Measurements from ENCODE around the gene UBE2S. TPM values are rescaled to one million over a fixed set of nuclear protein-coding genes. Genes with fewer than 3 reads are reported as not detected.

Gene UBE2S
- total and polyA plus RNA-seq, 2 of the 8 experiments (the other 6 are each of a cell fraction or from before 2014, with no cell fraction given), result 398 to 530 TPM

GRCh38 chr19:55444646-55445045 lies 37.1 kb upstream of the UBE2S start:
- no peak overlapping the region for H3K18ac ChIP-seq (ENCODE audit: extremely low read depth, low read length)
- no peak overlapping the region for H3K4ac ChIP-seq (replicated peaks; ENCODE audit: insufficient read length, low read depth, low read length)
- H3K79me1 ChIP-seq (ENCODE audit: low read depth, low read length), result no peaks in the 10 kb centered on the region
- no peak overlapping the region for H2BK20ac ChIP-seq (ENCODE audit: low read length)
- 62% methylated on average over 11 of the region's 11 CpGs; no CpG with 5 or more reads in 1 of the 2 experiments for WGBS, 2 experiments (ENCODE audit: extremely low coverage in 1 of 2, insufficient coverage in 1 of 2, insufficient read length in 1 of 2, insufficient replicate concordance in 2 of 2, low coverage in 1 of 2, low lambda C conversion rate in 2 of 2, missing lambda C conversion rate in 1 of 2)
- no peaks in the 10 kb centered on the region for H3K36me3 ChIP-seq (ENCODE audit: control insufficient read depth in 2 of 4, insufficient read depth in 4 of 4, low read length in 3 of 4)
- no peak overlapping the region for H4K5ac ChIP-seq (ENCODE audit: insufficient read length, low read depth, low read length)
- H4K20me1 ChIP-seq (replicated peaks in 1 of 2; ENCODE audit: control insufficient read depth in 1 of 2, insufficient read depth in 2 of 2, low read length in 2 of 2), result peaks cover 3 to 16% of the 10 kb centered on the region in 2 experiments
- H3K79me2 ChIP-seq (ENCODE audit: control insufficient read depth in 1 of 2, insufficient read depth in 2 of 2, low read length in 2 of 2), result no peaks in the 10 kb centered on the region
- no peak overlapping the region for H3K27ac ChIP-seq (ENCODE audit: low read depth, low read length)
- H3K14ac ChIP-seq (ENCODE audit: insufficient read length), result no peak overlapping the region
- ChIA-PET POLR2A (ENCODE audit: partially characterized antibody) (interaction anchor here (0.9 to 4.4 kb wide), 6 partner anchors 9 to 185 kb away, joined by 3 to 21 read pairs (median 4); partner anchors contain the start of gene UBE2S), CTCF (ENCODE audit: partially characterized antibody) (interaction anchor here (0.6 to 2.5 kb wide), 6 partner anchors 9 to 304 kb away, joined by 3 to 13 read pairs (median 4); partner anchors contain the start of gene FIZ1)
- no peak overlapping the region for H2AK5ac ChIP-seq (ENCODE audit: low read depth, low read length)
- no peak overlapping the region for H4K91ac ChIP-seq (replicated peaks; ENCODE audit: insufficient read length, low read length)
- DNase-seq (ENCODE audit: low read depth in 1 of 2, low spot score in 2 of 2), result no peak
- H3K4me2 ChIP-seq (ENCODE audit: insufficient read depth in 1 of 2, low read depth in 2 of 2, low read length in 2 of 2), result no peak overlapping the region
- H3K56ac ChIP-seq (replicated peaks; ENCODE audit: insufficient read length, low read depth, low read length), result no peak overlapping the region
- peaks cover 28% of the 10 kb centered on the region; the same call in 1 of the 2 replicates for H3K23me2 ChIP-seq (ENCODE audit: low read depth, low read length)
- no peak overlapping the region for H3K9ac ChIP-seq (replicated peaks in 1 of 4; ENCODE audit: extremely low read depth in 1 of 4, low read depth in 3 of 4, low read length in 3 of 4)
- no peak overlapping the region for H3K4me3 ChIP-seq (ENCODE audit: extremely low read depth in 1 of 4, insufficient read depth in 2 of 4, low read depth in 3 of 4, low read length in 4 of 4)
- no peak overlapping the region for H2AFZ ChIP-seq (ENCODE audit: low read length)
- H3K9me3 ChIP-seq (ENCODE audit: insufficient read depth in 2 of 2, low read depth in 1 of 2, low read length in 1 of 2), result no peaks in the 10 kb centered on the region
- peaks cover 52 to 96% (median 89%) of the 10 kb centered on the region in 4 experiments for H3K27me3 ChIP-seq (replicated peaks in 1 of 4; ENCODE audit: control insufficient read depth in 3 of 4, extremely low read depth in 1 of 4, insufficient read depth in 3 of 4, low read length in 3 of 4)
- H3K4me1 ChIP-seq (replicated peaks in 1 of 4; ENCODE audit: control insufficient read depth in 3 of 4, insufficient read depth in 4 of 4, low read length in 3 of 4), result peaks cover 6 to 15% (median 9%) of the 10 kb centered on the region in 4 experiments; a peak in 6 of 7 replicates
- no peak overlapping the region for H2BK12ac ChIP-seq (ENCODE audit: low read depth, low read length)
- no peak overlapping the region for H2BK15ac ChIP-seq (ENCODE audit: low read length)
- no peak overlapping the region for H4K8ac ChIP-seq (ENCODE audit: extremely low read depth, insufficient read depth, low read length)
- no peak for FAIRE-seq
- H2BK120ac ChIP-seq (replicated peaks; ENCODE audit: low read depth, low read length), result no peak overlapping the region
- H3K23ac ChIP-seq (ENCODE audit: insufficient read length), result no peak overlapping the region
- no peak overlapping the region for H2BK5ac ChIP-seq (ENCODE audit: low read depth, low read length)
- TF ChIP-seq MAFK (IDR thresholded peaks at IDR 0.05; ENCODE audit: low read depth, low read length) (no peak), FOSL1 (IDR thresholded peaks at IDR 0.05; ENCODE audit: insufficient read depth, low read depth, low read length) (no peak), CREB1 (IDR thresholded peaks at IDR 0.05) (no peak), SAP30 (IDR thresholded peaks at IDR 0.05; ENCODE audit: insufficient read depth, insufficient replicate concordance, low read length) (no peak), YY1 (IDR thresholded peaks at IDR 0.05; ENCODE audit: low read depth, low read length) (no peak), CBX5 (IDR thresholded peaks at IDR 0.05; ENCODE audit: low read depth, low read length) (no peak), RNF2 (IDR thresholded peaks at IDR 0.05; ENCODE audit: borderline replicate concordance, low read depth, low read length, missing control alignments, poor library complexity, severe bottlenecking) (no peak), EP300 (IDR thresholded peaks at IDR 0.05; ENCODE audit: borderline replicate concordance in 1 of 2, low read depth in 2 of 2, low read length in 2 of 2) (no peak), SIN3A (conservative IDR thresholded peaks at IDR 0.05 in 1 of 2, IDR thresholded peaks at IDR 0.05 in 1 of 2; ENCODE audit: low read depth in 1 of 2, low read length in 2 of 2) (no peak), ATF2 (IDR thresholded peaks at IDR 0.05; ENCODE audit: low read length) (no peak), BCL11A (IDR thresholded peaks at IDR 0.05; ENCODE audit: low read depth in 2 of 2, low read length in 2 of 2) (no peak)

All from H1 (cell line).